NK-92 treated with Interleukin-12 subunit alpha and Interleukin-12 subunit beta, amount 100 ng/mL, for 24 hours (cell line): ENCODE results near the gene EDIL3.
"Not testable (repeated sequence)": the region's sequence is repeated elsewhere in the genome, so short reads cannot be mapped to it uniquely, and the experiment has no call there.

Source experiments
- DNase-seq: peaks from one replicate; lab custom pipeline; 2025; lab: John Stamatoyannopoulos, UW

EDIL3 gene

DNA sequence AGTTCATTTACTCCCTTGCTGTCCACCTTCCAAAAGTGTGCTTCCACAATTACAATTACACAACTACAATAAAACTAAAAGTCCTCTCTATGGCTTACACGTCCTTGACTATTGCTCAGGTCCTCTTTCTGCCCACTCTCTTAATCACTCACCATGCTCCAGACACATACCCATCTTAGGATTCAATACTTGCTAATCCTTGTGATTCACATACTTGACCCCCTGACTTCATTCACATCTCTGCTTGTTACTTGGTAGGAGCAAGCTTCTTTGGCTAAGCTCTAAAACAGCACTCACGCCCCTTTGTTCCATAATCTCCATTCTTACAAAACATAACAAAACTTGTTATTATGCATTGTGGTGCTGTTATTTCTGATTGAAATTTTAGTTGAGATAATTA is 215.8 kb downstream of the EDIL3 start:
- DNase-seq, result no peak

GRCh38 chr5:84163671-84164070 is 221.0 kb downstream of the EDIL3 start:
- DNase-seq, result no peak

DNA sequence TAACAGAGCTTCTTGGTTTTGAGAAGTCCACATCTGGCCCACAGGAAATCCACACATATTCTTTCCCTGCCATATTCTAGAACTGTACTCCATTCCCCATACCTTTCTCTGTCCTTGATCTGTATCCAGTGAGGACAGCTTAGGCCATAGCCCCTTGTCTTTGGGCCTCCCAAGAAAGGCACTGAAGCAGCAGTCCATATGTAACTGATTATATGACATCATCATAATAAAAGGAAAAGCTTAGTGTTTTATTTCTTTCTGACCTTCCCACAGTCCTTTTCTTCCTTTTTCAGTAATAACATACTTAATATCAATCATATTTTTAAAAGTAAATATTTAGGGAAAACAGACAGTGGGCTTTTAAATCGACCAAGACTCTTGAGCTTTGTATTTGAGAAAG is 222.0 kb downstream of the EDIL3 start:
- no peak for DNase-seq

DNA sequence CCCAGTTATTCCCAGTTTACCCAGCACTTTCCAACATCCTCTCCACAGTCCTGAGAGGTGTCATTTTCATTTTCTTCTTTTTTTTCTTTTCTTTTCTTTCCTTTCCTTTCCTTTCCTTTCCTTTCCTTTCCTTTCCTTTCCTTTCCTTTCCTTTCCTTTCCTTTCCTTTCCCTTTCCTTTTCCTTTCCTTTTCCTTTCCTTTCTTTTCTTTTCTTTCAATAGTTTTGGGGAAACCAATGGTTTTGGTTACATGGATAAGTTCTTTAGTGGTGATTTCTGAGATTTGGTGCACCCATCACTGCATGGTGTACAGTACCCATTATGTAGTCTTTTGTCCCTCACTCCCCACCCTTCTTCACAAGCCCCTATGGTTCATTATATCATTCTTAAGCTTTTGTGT is 224.0 kb downstream of the EDIL3 start:
- not testable (repeated sequence) for DNase-seq

- DNase-seq, result no peak
Measured at GRCh38 chr5:84149094-84149493, 235.6 kb downstream of the EDIL3 start.

DNA sequence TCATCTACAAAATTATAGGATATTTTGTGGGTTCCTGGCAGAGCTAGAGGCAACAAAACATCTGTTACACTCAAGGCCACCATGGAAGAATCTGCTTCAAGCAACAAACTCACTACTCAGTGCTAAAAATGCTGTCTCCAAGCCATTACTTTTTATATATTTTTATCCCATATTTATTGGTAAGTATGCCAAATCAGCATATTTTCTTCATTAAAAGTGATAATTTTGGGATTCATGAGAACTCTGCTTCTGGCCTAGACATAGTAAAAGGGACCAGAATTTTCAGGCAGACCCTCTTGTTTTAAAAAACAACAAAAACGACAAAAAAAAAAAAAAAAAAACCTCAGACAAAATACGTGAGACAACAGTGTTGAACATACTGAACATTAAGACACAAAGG is 236.0 kb downstream of the EDIL3 start:
- no peak for DNase-seq

- no peak for DNase-seq
Measured at GRCh38 chr5:84137541-84137940, 247.1 kb downstream of the EDIL3 start.

- DNase-seq, result no peak
Measured at GRCh38 chr5:84131372-84131771, 253.3 kb downstream of the EDIL3 start.

DNA sequence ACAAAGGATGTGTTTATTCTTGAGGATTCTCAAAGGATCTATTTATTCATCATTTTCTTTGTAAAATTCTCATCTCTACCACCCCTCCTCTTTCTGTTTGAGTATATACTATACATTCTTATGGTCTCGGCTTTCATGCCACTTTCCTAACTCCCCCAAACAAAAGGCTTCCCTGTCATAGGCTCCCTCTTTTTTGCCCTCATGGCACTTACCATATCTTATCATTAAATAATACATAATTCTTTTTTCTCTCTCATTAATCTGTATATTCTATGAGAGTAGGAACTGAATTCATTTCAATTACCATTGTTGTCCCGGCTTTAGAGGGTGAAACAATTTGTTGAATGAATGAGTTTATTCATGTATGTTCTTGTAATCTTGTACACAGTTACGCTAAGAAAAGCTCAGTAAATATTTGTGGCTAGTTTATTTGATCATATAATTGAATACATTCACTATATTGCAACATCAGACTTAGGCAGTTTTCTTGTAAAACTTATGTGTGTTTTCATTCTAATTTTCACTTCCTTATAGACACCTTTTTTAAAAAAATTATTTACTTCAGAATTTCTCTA is 254.6 kb downstream of the EDIL3 start:
- no peak for DNase-seq

DNA sequence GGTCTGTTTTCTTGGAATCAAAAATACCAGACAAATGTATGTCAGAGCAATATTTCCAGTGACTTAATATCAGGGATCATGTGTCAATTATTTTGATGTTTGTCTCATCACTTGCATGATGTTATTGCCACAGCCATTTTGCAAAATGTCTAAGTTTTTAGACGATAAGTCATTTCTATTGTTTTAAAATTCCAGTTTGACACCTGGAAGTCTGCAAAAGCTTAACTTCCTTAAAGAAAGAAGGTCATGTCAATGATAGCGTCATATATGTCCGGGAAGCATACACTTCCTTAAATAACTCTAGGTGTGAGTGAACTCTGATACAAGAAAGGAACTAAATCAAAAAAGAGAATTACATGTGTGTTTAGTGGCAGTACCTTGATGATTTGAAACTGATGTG is 259.5 kb downstream of the EDIL3 start:
- no peak for DNase-seq

DNA sequence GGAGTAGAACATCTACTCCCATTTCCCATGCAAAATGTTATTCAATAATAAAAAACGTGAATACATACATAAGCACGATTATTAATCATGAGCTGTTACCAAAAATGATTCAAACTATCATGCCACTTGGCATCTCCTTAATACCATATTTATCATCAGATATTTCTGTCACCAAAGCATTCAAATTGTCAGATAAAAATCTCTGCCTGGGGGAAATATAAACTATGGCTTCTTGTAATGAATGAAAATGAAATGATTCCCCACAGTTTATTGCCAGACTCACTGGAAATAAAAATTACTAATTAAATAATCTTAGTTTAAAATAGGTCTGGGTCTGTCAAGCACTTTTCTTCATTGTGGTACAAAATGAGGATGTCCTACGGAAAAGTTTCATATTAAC is 265.4 kb downstream of the EDIL3 start:
- no peak for DNase-seq

GRCh38 chr5:84118551-84118950 is 266.1 kb downstream of the EDIL3 start:
- no peak for DNase-seq

DNA sequence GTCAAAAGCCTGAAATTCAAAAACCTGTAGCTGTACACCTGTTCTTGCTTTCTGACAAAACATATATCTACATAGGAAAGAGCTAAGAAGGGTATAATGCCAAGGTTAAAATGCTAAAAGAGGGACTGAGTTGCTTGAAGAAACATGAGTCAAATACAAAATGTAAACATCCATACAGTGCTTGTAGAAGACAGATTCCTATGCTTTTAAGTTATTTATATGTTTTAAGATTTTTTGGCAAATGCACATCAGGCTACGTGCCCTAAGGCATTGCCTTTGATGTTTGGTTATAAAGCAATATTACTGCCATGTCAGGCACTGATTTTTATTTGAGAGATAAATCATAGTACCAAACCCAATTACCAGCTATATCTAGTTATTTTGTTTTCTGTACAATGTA is 269.0 kb downstream of the EDIL3 start:
- DNase-seq, result no peak

- no peak for DNase-seq
Measured at GRCh38 chr5:84113246-84114105, 271.2 kb downstream of the EDIL3 start.

DNA sequence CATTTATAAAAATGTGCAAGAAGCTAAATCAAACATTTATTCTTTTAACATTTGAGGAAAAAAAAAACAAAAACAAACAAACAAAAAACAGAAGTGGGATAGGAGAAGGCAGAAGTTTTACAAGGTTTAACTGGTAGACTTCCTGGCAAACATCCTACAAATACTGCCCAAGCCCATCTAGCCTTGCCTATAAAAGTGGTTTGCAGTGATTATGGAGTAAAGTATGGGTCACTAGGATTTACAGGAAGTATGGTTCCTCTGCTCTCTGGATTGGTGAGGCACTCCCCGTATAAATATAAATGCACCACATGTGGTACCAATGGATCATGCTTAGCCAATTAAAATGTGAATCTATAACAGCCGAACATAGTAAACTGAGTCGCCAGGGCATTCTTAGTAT is 291.9 kb downstream of the EDIL3 start:
- no peak for DNase-seq

GRCh38 chr5:84091127-84091799 is 293.4 kb downstream of the EDIL3 start:
- no peak for DNase-seq

DNA sequence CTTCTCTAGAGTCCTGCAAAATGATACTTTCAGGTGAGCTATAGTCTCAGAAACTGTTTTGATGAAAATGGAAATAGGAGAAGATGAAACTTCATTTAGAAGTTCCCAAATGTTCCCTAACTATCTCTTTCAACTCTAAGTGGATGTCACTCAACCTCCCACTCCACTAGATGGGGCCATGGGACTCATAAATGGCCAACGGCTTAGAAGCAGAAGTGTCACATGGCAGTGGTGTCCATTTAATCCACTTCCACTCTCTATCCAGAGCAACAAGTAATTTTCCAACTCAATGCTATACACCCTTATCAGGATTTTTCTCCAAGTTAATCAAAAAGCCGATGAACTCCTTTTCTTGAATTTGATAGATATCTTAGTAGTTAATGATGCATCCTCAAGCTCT is 295.7 kb downstream of the EDIL3 start:
- DNase-seq, result no peak

DNA sequence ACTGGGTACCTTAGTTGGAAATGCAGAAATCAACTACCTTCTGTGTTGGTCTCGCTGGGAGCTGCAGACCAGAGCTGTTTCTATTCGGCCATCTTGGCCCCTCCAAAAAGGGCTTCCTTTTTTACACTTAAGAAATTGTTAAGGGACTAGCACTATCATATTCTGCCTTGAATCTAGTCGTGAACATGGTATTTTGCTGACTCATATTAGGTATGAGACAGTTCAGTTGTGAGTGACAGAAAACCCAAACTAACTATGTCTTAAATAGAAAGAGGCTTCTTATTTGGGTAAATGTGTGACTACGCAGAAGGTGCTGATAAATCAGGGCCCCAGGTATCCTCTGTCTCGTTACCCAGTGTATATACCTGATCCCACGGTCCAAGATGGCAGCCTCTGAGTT is 298.2 kb downstream of the EDIL3 start:
- no peak for DNase-seq

GRCh38 chr5:84085387-84086041 is 299.2 kb downstream of the EDIL3 start:
- DNase-seq, result no peak

DNA sequence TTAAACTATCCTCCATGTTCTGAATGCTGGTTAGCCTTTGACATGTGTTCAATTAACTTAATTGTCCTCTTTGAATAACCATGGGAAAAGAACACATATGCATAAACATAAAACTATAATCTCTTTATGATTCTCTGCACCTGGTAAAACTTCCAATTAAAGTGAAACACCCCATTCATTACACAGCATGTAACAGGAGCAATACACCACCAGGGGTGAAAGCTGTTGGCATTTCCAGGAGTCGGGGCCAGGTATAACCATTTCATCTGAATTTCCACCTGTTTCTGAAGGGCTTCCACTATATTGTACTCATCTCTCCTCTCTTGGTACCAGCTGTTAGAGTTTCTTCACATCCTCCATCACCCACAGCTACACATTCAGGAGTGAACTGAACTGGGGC is 303.8 kb downstream of the EDIL3 start:
- DNase-seq, result no peak

GRCh38 chr5:84072339-84072738 is 312.3 kb downstream of the EDIL3 start:
- DNase-seq, result no peak

DNA sequence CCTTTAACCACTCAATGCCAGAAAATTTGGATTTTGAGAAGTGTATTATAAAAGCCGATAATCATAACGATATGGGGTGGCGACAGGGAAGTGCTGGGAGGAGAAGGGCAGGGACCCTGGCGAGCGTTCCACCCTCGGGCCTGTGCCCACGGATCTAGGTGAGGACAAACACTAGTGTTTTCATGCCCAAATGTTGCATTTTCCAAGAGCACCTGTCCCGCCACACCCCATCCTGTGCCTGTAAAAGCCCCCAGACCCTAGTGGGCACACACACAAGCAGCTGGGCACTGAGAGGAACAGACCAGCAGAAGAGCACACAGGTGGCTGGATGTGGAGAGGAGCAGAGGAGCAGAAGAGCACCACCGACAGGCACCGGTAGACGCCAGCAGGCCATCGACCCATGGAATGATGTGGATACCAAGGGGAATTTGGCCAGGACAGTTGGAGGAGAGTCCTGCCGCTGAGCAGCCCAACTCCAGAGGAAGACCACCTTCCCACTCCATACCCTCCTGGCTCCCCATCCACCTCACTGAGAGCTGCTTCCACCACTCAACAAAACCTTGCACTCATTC is 315.0 kb downstream of the EDIL3 start:
- no peak for DNase-seq
